HG02798 (cell line): ENCODE results near the gene KCNN2.

Source experiments
- ATAC-seq: cut with Tn5 transposase; IDR thresholded peaks from one replicate; pipeline ENCODE4 v1.9.1; 2021; ENCODE audit warnings: mild to moderate bottlenecking; ENCODE audit not compliant: unreplicated experiment, poor library complexity

Gene KCNN2

GRCh38 chr5:114361724-114362196 lies at the start of gene KCNN2:
TSS of gene KCNN2 (plus strand) at chr5:114362070. CDS start at chr5:114362140, 70 bp downstream.
- ATAC-seq = peak; percentile 59

GRCh38 chr5:114312658-114313057 lies 49.2 kb upstream of the KCNN2 start:
- ATAC-seq = no peak

GRCh38 chr5:114314061-114314460 lies 47.8 kb upstream of the KCNN2 start:
- ATAC-seq = no peak

- no peak for ATAC-seq
Observed at GRCh38 chr5:114316167-114316566, 45.7 kb upstream of the KCNN2 start.

- ATAC-seq = no peak
Observed at GRCh38 chr5:114317751-114318150, 44.1 kb upstream of the KCNN2 start.

- ATAC-seq = no peak
Observed at GRCh38 chr5:114319236-114319635, 42.6 kb upstream of the KCNN2 start.

- no peak for ATAC-seq
Observed at GRCh38 chr5:114319821-114320220, 42.0 kb upstream of the KCNN2 start.

- no peak for ATAC-seq
Observed at GRCh38 chr5:114324282-114324681, 37.6 kb upstream of the KCNN2 start.

GRCh38 chr5:114325541-114325940 lies 36.3 kb upstream of the KCNN2 start:
- ATAC-seq = no peak

GRCh38 chr5:114327474-114327873 lies 34.4 kb upstream of the KCNN2 start:
- no peak for ATAC-seq

- ATAC-seq = no peak
Observed at GRCh38 chr5:114327987-114328386, 33.9 kb upstream of the KCNN2 start.

GRCh38 chr5:114330916-114331531 lies 30.8 kb upstream of the KCNN2 start:
- ATAC-seq = no peak

GRCh38 chr5:114332493-114332892 lies 29.4 kb upstream of the KCNN2 start:
- ATAC-seq = no peak

- ATAC-seq = no peak
Observed at GRCh38 chr5:114332925-114333324, 28.9 kb upstream of the KCNN2 start.

- ATAC-seq = no peak
Observed at GRCh38 chr5:114335391-114335790, 26.5 kb upstream of the KCNN2 start.

GRCh38 chr5:114339108-114339507 lies 22.8 kb upstream of the KCNN2 start:
- ATAC-seq = no peak

- no peak for ATAC-seq
Observed at GRCh38 chr5:114346181-114346580, 15.7 kb upstream of the KCNN2 start.

GRCh38 chr5:114355086-114355830 lies 6.6 kb upstream of the KCNN2 start:
- ATAC-seq = no peak

GRCh38 chr5:114358329-114358728 lies 3.5 kb upstream of the KCNN2 start:
- no peak for ATAC-seq

- ATAC-seq = no peak
Observed at GRCh38 chr5:114360357-114360756, 1.5 kb upstream of the KCNN2 start.

GRCh38 chr5:114360816-114361723 lies 800 bp upstream of the KCNN2 start:
- peak; percentile 45 for ATAC-seq
